Activated CD8-positive, alpha-beta T cell treated with anti-CD3 and anti-CD28 coated beads for 36 hours (primary cell): ENCODE measurements around the gene TXNDC12. TPM values are rescaled to one million over a fixed set of nuclear protein-coding genes. Genes with fewer than 3 reads are reported as not detected.

Experiments
- ATAC-seq: fragments of 200-7000 bp; cut with Tn5 transposase; one replicate; pipeline ENCODE4 v1.10.0; 2021; ENCODE audit warnings: mild to moderate bottlenecking, moderate library complexity
- CTCF ChIA-PET: fragments of 350-600 bp; sonication (Branson Sonifier 250); formaldehyde crosslinking; loops from one replicate; lab custom pipeline; 2021; ENCODE audit warnings: antibody characterized with exemption; lab: Charles Lee
- POLR2A ChIA-PET: fragments of 350-600 bp; sonication (Branson Sonifier 250); formaldehyde crosslinking; loops from one replicate; lab custom pipeline; 2021; ENCODE audit warnings: antibody characterized with exemption; lab: Charles Lee
- DNase-seq: peaks from one replicate; pipeline ENCODE4 v3.0.0-alpha.2; 2020
- H3K27ac Mint-ChIP-seq: one replicate; pipeline ENCODE4 v1.8.0; 2021; ENCODE audit warnings: mild to moderate bottlenecking, mixed read lengths
- H3K27me3 Mint-ChIP-seq: one replicate; pipeline ENCODE4 v1.8.0; 2021; ENCODE audit warnings: mixed read lengths
- H3K36me3 Mint-ChIP-seq: one replicate; pipeline ENCODE4 v1.8.0; 2021; ENCODE audit warnings: low read depth, mixed read lengths
- H3K4me1 Mint-ChIP-seq: one replicate; pipeline ENCODE4 v1.8.0; 2021; ENCODE audit warnings: low read depth, mixed read lengths
- H3K4me3 Mint-ChIP-seq: one replicate; pipeline ENCODE4 v1.8.0; 2021; ENCODE audit warnings: mild to moderate bottlenecking, moderate library complexity, mixed read lengths
- H3K9me3 Mint-ChIP-seq: one replicate; pipeline ENCODE4 v1.8.0; 2021; ENCODE audit warnings: mixed read lengths
- CTCF ChIP-seq: fragments of 200-600 bp; IDR thresholded peaks from one replicate; pipeline ENCODE4 v1.8.0; 2022; ENCODE audit warnings: antibody characterized with exemption, mild to moderate bottlenecking
- intact Hi-C: fragments of 100-400 bp; cut with micrococcal nuclease; formaldehyde crosslinking; loops from one replicate; pipeline ENCODE4 v1.10.0; 2022
- total RNA-seq, 2 experiments: library from RNA; stranded (reverse); gene quantifications; one replicate each; pipeline ENCODE4 v1.2.3, GENCODE V29; 2021

TXNDC12 gene
- total RNA-seq, 2 experiments from 2014 or later: 24.3 to 34.7 TPM

GRCh38 chr1:51990478-51990965, 64.5 kb downstream of the TXNDC12 start, which contains the start of gene RAB3B:
Gene RAB3B, minus strand, starts transcription at chr1:51990700. Its CDS starts 13,583 bp downstream, at chr1:51977117.
- intact Hi-C loops: no loop called here
- H3K36me3 Mint-ChIP-seq: no peaks in the 10 kb centered on the region
- peaks cover 7% of the 10 kb centered on the region for H3K4me1 Mint-ChIP-seq
- ChIA-PET POLR2A (interaction anchor here (1.0 kb wide), 1 partner anchor 61 kb away, joined by 5 read pairs; no protein-coding TSS in a partner anchor), CTCF (interaction anchor here (1.4 to 1.5 kb wide), 2 partner anchors 11 to 94 kb away, joined by 4 read pairs; no protein-coding TSS in a partner anchor)
- H3K9me3 Mint-ChIP-seq: no peaks in the 10 kb centered on the region
- DNase-seq (peak; percentile 88), ATAC-seq (peak; percentile 100)
- H3K4me3 Mint-ChIP-seq: peak within 1 kb of the TSS; percentile 68
- H3K27ac Mint-ChIP-seq: no peak within 1 kb of the TSS
- no peak for TF ChIP-seq CTCF
- H3K27me3 Mint-ChIP-seq: peaks cover 30% of the 10 kb centered on the region

GRCh38 chr1:51989582-51990477, 65.2 kb downstream of the TXNDC12 start:
- H3K9me3 Mint-ChIP-seq: no peaks in the 10 kb centered on the region
- no peaks in the 10 kb centered on the region for H3K36me3 Mint-ChIP-seq
- intact Hi-C loops: no loop called here
- no peak overlapping the region for H3K27ac Mint-ChIP-seq
- POLR2A ChIA-PET: interaction anchor here (1.0 kb wide), 1 partner anchor 62 kb away, joined by 5 read pairs; no protein-coding TSS in a partner anchor
- H3K4me1 Mint-ChIP-seq: peaks cover 7% of the 10 kb centered on the region
- peak overlapping the region; percentile 42 for H3K4me3 Mint-ChIP-seq
- peaks cover 30% of the 10 kb centered on the region for H3K27me3 Mint-ChIP-seq
- CTCF ChIA-PET: interaction anchor here (1.4 to 2.3 kb wide), 3 partner anchors 12 to 93 kb away, joined by 4 to 8 read pairs (median 4); no protein-coding TSS in a partner anchor
- DNase-seq: no peak
- TF ChIP-seq CTCF: no peak
- ATAC-seq: no peak

GRCh38 chr1:51988254-51988653, 66.7 kb downstream of the TXNDC12 start:
- TF ChIP-seq CTCF: no peak
- Mint-ChIP-seq H3K4me1 (peaks cover 7% of the 10 kb centered on the region), H3K9me3 (no peaks in the 10 kb centered on the region), H3K4me3 (no peak overlapping the region), H3K27me3 (peaks cover 24% of the 10 kb centered on the region), H3K27ac (no peak overlapping the region), H3K36me3 (no peaks in the 10 kb centered on the region)
- ATAC-seq (no peak), DNase-seq (no peak)
- ChIA-PET POLR2A (no interaction called here), CTCF (interaction anchor here (2.3 kb wide), 1 partner anchor 91 kb away, joined by 8 read pairs; no protein-coding TSS in a partner anchor)
- intact Hi-C loops: no loop called here

- no peak overlapping the region for H3K27ac Mint-ChIP-seq
- H3K36me3 Mint-ChIP-seq: no peaks in the 10 kb centered on the region
- CTCF ChIA-PET: interaction anchor here (1.2 kb wide), 2 partner anchors 15 to 90 kb away, joined by 3 to 4 read pairs; no protein-coding TSS in a partner anchor
- ATAC-seq (no peak), DNase-seq (no peak)
- TF ChIP-seq CTCF: no peak
- H3K4me1 Mint-ChIP-seq: peaks cover 7% of the 10 kb centered on the region
- H3K4me3 Mint-ChIP-seq: no peak overlapping the region
- intact Hi-C loops: no loop called here
- peaks cover 13% of the 10 kb centered on the region for H3K27me3 Mint-ChIP-seq
- POLR2A ChIA-PET: no interaction called here
- no peaks in the 10 kb centered on the region for H3K9me3 Mint-ChIP-seq
These were observed 68.3 kb downstream of the TXNDC12 start for GRCh38 chr1:51986718-51987117.
